ENCODE results near the gene NOS3.

NOS3 gene

GRCh38 chr7:150952331-150953050, 38.3 kb upstream of the NOS3 start:
- no peak for DNase-seq

GRCh38 chr7:150953061-150953997, 37.5 kb upstream of the NOS3 start:
- no peak for DNase-seq

DNA sequence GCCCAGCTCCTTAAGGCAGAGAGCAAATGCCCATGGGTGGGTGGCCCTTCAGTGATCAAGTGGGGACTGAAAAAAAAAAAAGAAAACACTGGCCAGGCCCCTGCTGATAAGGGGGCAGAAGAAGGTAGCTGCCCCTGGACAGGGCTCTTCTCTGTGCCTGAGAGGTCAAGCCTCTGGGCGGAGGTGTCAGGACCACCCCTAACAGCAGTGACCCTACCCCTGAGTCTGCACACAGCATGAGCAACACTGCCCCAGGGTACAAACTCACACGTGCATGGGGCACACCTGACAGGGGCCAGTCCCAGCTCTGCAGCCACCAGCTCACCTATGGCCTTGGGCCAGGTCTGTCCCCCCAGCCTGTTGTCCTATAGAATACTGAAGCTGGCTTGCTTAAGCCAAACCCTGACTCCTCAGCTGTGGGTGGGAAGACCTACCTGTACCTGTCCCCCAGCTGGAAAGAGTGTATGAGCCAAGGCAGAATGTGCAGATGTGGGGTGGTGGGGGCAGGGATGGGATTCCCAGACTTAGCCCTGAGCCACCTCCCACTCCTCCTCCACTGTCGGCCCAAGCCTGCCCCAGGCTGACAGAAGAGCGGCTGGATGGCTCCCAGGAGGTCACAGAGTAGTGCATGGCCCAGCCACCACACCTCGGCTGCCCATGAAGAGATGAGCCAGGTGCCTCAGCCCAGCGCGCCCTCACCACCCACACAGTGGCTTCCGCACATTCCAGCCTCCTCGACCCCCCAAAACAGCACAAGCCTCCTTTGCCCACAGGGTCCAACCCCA, 36.4 kb upstream of the NOS3 start:
- DNase-seq: no peak

DNA sequence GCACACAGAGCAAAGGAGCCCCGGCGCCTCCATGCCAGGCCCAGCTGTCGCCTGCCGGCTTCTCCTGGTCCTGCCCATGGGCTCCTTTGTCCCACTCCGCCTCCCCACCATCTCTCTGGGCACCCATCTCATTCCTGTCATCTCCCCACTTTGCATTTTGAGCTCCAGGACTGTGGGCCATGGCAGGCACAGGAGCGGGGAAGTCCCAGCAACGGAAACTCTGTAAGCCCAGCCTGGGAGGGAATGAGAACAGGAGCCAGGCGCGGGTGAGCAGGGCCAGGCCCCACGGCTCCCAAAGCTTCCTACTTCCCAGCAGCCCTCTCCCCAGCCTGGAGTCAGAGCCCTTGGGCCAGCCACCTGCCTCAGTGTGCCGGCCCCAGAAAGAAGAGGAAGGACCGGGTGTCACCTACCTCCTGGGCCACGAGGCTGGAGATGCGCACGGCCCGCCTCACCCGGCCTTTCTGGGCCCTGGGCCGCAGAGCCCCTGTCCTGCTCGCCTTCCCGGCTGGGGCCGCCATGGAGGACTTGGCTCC, 35.8 kb upstream of the NOS3 start:
- DNase-seq: no peak

DNA sequence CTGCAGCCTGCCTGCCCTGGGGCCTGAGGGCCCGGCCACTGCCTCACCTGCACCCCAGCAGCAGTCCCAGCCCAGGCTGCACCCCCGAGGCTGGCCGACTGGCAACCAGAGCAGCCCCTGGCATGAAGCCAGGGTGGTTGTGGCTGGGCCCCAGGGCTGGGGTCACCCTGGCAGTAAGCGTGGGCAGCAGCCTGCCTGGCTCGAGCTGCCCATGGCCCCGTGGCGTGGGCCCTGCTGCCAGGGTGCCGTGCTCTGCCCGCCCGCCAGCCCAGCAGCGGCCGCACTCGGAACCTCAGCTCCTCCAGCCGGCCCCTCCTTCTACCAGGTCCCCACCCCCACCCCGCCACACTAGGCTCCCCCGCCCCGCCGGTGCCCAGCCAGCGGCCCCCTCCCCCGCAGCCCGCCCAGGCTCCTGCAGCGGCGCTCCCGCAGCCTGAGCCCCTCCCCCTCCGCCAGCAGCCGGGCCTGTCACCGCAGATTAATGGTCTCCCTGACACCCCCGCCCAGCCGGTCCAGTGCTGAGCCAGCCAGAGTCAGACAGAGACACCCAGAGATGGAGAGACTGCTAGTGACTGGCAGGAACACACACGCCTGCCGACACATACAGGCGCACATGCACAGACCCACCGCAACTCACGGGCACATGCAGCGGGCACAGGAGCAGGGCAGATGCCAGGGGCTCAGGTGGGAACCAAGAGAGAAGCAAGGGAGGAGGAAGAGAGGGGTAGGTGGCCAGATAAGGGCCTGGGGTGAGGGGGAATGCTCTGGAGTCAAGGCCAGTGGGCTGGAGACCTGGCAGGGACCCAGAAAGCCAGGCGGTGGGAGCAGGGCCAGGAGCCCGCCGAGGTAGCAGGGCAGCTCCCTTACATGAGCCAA, 35.1 kb upstream of the NOS3 start:
- DNase-seq: peak; percentile 96

GRCh38 chr7:150956395-150957132, 34.3 kb upstream of the NOS3 start:
- no peak for DNase-seq

DNA sequence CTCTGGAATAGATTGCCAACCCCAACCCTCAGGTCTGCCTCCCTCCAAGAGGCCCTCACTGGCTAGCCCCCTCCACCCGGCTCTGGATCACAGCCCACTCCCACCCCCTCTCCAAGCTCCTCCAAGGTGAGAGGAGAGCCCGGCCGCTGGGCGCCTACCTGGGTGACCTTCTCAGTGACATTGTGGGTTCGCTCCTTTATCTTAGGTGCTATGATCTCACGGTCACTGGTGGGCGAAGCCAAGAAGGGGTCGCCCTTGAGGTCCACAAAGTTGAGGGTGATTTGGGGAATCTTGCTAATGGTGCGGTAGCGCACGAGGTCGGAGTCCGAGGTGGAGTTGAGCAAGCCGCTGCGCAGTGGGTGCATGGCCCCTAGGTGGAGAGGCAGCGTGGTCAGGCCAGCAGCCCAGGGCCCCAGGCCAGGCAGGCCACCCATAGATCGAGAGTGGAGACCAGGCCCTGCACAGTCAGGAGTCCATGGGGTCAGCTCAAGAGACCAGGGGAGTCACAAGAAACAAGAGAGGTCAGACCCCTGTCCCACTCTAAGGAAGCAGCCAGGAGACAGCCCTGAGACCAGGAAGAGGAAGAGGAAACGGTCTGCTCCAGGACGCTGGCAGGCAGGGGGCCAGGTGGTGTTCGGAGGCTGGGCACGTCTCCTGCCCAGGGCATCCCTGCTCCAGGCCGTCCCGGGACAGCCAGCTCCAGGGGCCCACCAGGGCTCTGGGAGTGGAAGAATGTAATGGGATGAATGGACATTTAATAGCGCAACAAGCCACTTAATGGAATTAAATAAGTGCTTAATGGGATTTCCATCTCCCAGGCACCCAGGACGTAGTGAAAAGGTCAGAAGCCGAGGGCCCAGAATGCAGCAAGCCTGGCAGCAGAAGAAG, 33.4 kb upstream of the NOS3 start:
- DNase-seq: no peak

- DNase-seq: no peak
These were observed 32.7 kb upstream of the NOS3 start for GRCh38 chr7:150958062-150958552.

DNA sequence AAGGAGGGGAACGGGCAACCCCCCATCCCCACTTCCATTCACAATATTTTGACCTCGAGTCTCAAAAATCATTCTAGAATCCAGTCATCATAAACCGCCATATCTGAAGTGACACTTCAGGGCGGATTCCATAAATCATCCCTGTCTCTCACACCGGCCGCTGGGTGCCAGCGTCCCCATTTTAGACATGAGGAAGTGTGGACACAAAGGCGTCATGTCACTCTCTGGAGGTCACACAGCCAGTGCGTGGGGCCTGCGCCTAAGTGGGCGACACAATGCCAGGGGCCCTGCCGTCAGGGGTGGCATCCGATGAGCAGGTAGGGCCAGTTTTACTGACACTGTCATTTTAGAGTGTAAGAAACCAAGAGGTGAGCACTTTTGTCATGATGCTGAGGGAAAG, 32.2 kb upstream of the NOS3 start:
- no peak for DNase-seq

DNA sequence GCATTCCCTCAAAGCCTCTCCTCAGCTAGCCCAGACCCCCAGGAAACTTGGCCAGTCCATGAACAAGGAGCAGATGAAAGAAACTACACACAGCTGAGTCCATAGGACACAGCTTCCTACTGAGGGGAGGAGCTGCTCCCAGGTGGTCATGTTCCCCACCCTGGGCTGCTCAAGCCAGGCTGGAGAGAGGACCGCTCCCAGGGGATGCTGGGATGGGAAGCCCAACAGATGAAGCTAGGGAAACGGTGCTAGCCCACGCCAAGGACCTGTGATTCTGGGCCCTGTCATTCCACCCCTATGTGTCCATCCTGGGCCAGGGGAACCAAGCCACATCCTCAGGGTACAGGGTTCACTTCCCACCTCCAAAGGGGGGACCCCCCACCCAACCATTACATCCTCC, 31.7 kb upstream of the NOS3 start:
- no peak for DNase-seq

DNA sequence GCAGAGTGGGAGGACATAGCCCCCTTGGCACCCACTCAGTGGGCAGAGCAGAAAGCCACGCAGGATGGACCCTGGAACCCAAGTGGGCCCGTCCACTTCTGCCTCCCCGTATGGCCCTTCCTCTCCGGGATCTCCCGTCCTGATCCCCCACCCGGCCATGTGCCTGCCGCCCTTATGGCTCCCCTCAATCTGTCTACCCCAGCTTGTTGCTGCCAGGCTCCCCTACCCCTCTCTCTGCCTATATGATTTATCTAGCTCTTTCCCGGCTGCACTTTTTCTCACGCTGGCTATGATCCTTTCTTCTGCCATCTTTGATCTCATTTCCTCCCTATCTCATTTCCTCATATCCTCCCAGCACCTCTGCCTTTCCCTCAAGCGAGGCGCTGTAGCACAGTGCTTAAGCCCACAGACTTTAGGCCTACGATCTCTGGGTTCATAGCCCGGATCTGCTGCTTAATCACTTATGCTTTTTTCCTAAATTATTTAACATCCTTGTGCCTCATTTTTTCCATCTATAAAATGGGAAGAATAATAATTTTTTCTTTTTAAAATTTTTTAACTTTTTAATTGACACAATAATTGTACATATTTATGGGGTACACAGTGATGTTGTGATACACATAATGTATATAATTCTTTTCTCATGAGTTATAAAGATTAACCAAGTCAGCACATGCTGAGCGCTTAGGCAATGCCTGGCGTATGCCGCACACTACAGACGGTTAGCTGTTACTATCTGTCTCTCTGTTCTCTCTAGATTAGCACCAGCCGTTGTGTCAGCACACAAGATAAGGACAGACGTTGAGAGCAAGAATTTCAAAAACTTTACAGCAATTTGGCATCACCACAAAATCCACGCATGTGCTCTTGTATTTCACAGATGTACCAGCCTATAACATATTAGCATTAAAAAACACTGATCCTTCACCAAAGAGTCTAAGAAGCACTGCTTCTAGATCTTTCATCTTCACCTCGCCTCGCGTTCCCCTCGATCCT, 30.8 kb upstream of the NOS3 start:
- no peak for DNase-seq

GRCh38 chr7:150961510-150962289, 29.1 kb upstream of the NOS3 start:
- DNase-seq: no peak

DNA sequence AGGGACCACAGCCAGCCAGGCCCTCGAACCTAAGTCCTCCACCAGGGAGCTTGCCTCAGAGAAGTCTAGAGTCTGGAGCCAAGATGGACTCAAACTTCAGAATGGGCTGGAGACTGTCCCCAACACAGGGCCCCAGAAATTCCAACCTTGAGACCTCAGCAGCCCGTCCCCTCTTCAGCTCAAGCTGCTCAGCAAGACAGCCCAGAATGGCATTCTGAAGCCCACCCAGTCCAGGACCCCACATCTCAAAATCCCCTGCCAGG, 28.6 kb upstream of the NOS3 start:
- no peak for DNase-seq

GRCh38 chr7:150962553-150963399, 28.0 kb upstream of the NOS3 start:
- peak; percentile 37 for DNase-seq

GRCh38 chr7:150963707-150964559, 26.9 kb upstream of the NOS3 start:
- no peak for DNase-seq

DNA sequence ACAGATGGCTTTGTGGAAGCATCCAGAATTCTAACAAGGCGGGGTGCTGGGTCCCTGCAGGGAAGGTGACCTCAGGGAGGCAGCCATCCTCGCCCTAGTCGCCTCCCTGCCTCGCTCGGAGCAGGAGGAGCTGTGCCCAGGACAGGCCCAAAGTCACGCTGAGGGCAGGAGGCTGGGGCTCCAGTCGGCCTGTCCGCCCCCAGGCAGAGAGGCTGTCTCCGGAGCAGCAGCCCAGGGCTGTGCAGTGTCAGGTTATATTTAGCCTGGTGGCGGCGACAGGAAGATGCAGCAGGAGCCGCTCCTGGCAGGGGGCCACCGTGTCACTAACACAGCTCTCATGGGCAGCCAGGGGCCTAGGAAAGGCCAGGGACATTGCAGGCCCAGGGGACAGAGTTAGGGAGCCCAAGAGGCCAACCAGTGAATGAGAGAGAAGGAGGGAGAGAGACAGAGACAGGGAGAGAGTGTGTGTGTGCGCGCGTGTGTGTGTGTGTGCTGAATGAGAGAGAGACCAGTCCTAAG, 26.2 kb upstream of the NOS3 start:
- no peak for DNase-seq
